Activated CD4-positive, alpha-beta memory T cell treated with anti-CD3 and anti-CD28 coated beads, Interleukin-2, amount 10 ng/mL, durations not matched to agents 7 days and 5 days (primary cell): Measurements from ENCODE around the gene UTY. TPM values are rescaled to one million over a fixed set of nuclear protein-coding genes. Genes with fewer than 3 reads are reported as not detected.
"Not testable (repeated sequence)": the region's sequence is repeated elsewhere in the genome, so short reads cannot be mapped to it uniquely, and the experiment has no call there.

Source experiments
- CTCF ChIA-PET: fragments of 350-600 bp; sonication (Branson Sonifier 250); formaldehyde crosslinking; loops from one replicate; lab custom pipeline; 2021; ENCODE audit warnings: antibody characterized with exemption, inconsistent platforms; lab: Charles Lee
- POLR2A ChIA-PET: fragments of 350-600 bp; sonication (Branson Sonifier 250); formaldehyde crosslinking; loops from one replicate; lab custom pipeline; 2021; ENCODE audit warnings: antibody characterized with exemption; lab: Charles Lee
- DNase-seq: peaks from one replicate; pipeline ENCODE4 v3.0.0-alpha.2; 2020
- H3K27ac Mint-ChIP-seq: one replicate; pipeline ENCODE4 v1.8.0; 2021; ENCODE audit warnings: mild to moderate bottlenecking, mixed read lengths
- H3K27me3 Mint-ChIP-seq: one replicate; pipeline ENCODE4 v1.8.0; 2021; ENCODE audit warnings: mixed read lengths
- H3K36me3 Mint-ChIP-seq: one replicate; pipeline ENCODE4 v1.8.0; 2021; ENCODE audit warnings: low read depth, mixed read lengths
- H3K4me1 Mint-ChIP-seq: one replicate; pipeline ENCODE4 v1.8.0; 2021; ENCODE audit warnings: mixed read lengths
- H3K4me3 Mint-ChIP-seq: one replicate; pipeline ENCODE4 v1.8.0; 2021; ENCODE audit warnings: mild to moderate bottlenecking, mixed read lengths
- H3K9me3 Mint-ChIP-seq: one replicate; pipeline ENCODE4 v1.8.0; 2021; ENCODE audit warnings: mixed read lengths
- total RNA-seq, 2 experiments: library from RNA; stranded (reverse); gene quantifications; one replicate each; pipeline ENCODE4 v1.2.3, GENCODE V29; 2021

UTY gene
- total RNA-seq, 2 experiments from 2014 or later: 26.0 to 27.0 TPM

DNA sequence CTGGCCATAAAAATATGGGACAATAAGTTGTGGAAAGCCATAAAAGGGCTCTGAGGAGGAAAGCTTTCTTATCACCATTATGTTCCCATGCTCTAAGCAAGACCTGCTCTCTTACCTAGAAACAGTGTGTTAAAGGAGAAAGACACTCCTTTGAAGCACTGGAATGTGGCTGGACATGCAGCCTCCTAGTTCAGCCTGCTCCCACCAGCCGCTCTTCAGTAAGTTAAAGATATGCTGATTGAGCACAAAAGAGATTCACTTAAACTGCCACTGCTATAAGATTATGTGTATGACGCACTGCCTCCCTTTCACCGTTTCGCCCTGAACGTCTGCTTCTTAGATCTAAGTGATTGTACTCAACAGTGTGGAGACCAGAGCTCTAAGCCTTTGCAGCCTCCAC is 146.0 kb downstream of the UTY start:
- DNase-seq: no peak
- Mint-ChIP-seq H3K4me3 (no peak overlapping the region), H3K27ac (no peak overlapping the region), H3K27me3 (no peaks in the 10 kb centered on the region), H3K4me1 (peaks cover 17% of the 10 kb centered on the region), H3K36me3 (peaks cover 49% of the 10 kb centered on the region), H3K9me3 (no peaks in the 10 kb centered on the region)
- POLR2A ChIA-PET: no interaction called here
- CTCF ChIA-PET: no interaction called here

DNA sequence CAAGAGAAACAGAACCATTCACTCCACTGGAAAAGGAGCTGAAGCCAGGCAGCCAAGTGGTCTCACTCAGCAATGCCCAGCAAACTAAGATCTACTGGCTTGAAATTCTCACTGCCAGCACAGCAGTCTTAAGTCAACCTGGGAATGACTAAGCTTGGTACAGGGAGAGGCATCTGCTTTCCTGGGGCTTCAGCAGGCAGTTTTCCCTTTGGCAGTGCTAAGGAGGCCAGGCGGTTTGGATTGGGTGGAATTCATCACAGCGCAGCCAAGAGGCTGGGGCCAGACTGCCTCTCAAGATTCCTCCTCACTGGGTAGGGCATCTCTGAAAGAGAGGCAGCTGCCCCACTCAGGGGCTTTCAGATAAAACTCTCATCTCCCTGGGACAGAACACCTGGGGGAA is 149.2 kb downstream of the UTY start:
- no peaks in the 10 kb centered on the region for H3K27me3 Mint-ChIP-seq
- no peaks in the 10 kb centered on the region for H3K9me3 Mint-ChIP-seq
- no peak overlapping the region for H3K4me3 Mint-ChIP-seq
- H3K36me3 Mint-ChIP-seq: peaks cover 46% of the 10 kb centered on the region
- H3K27ac Mint-ChIP-seq: no peak overlapping the region
- H3K4me1 Mint-ChIP-seq: peaks cover 19% of the 10 kb centered on the region
- ChIA-PET POLR2A (no interaction called here), CTCF (no interaction called here)
- no peak for DNase-seq

DNA sequence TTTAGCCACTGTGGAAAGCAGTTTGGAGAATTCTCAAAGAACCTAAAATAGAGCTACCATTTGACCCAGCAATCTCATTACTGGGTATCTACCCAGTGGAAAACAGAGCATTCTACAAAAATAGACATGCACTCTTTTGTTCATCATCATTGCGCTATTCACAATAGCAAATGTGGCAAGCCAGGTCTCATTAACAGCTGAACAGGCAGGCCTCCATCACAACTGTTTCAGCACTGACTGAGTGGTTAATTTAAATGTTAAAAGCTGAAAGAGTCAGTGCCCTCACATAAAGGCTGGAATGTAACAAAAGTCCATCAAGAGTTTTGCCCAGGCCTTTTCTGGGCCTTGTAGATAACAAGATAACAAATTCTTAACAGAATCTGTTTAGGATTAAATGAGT is 166.9 kb downstream of the UTY start:
- no peak for DNase-seq
- no peak overlapping the region for H3K27ac Mint-ChIP-seq
- ChIA-PET CTCF (no interaction called here), POLR2A (interaction anchor here (0.9 kb wide), 1 partner anchor 14 kb away, joined by 3 read pairs; no protein-coding TSS in a partner anchor)
- H3K9me3 Mint-ChIP-seq: peaks cover 2% of the 10 kb centered on the region
- peaks cover 7% of the 10 kb centered on the region for H3K4me1 Mint-ChIP-seq
- peaks cover 48% of the 10 kb centered on the region for H3K36me3 Mint-ChIP-seq
- no peaks in the 10 kb centered on the region for H3K27me3 Mint-ChIP-seq
- no peak overlapping the region for H3K4me3 Mint-ChIP-seq

DNA sequence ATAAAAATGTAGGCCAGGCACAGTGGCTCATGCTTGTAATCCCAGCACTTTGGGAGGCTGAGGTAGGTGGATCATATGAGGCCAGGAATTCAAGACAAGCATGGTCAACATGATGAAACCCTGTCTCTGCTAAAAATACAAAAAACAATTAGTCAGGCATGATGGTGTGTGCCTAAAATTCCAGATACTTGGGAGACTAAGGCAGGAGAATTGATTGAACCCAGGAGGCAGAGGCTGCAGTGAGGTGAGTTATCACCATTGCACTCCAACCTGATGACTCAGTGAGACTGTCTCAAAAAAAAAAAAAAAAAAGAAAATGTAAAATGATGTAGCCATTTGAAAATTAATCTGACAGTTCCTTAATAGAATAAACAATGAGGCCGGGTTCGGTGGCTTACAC is 171.9 kb downstream of the UTY start:
- CTCF ChIA-PET: no interaction called here
- H3K4me3 Mint-ChIP-seq: no peak overlapping the region
- POLR2A ChIA-PET: no interaction called here
- peaks cover 50% of the 10 kb centered on the region for H3K36me3 Mint-ChIP-seq
- no peaks in the 10 kb centered on the region for H3K27me3 Mint-ChIP-seq
- DNase-seq: no peak
- peaks cover 2% of the 10 kb centered on the region for H3K9me3 Mint-ChIP-seq
- no peak overlapping the region for H3K27ac Mint-ChIP-seq
- H3K4me1 Mint-ChIP-seq: peaks cover 17% of the 10 kb centered on the region

DNA sequence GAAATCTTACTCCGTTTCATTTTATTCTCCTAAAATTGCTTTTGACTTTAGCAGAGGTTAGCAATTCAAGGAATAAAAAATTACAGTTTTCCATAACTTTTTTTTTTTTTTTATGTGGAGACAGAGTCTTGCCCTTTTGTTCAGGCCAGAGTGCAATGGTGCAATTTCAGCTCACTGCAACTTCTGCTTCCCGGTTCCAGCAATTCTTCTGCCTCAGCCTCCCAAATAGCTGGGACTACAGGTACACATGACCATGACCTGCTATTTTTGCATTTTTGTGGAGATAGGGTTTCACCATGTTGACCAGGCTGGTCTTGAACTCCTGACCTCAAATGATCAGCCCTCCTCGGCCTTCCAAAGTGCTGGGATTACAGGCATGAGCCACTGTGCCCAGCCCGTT is 179.0 kb downstream of the UTY start:
- no peaks in the 10 kb centered on the region for H3K27me3 Mint-ChIP-seq
- ChIA-PET CTCF (no interaction called here), POLR2A (no interaction called here)
- H3K4me1 Mint-ChIP-seq: peaks cover 7% of the 10 kb centered on the region
- no peak overlapping the region for H3K27ac Mint-ChIP-seq
- peaks cover 38% of the 10 kb centered on the region for H3K36me3 Mint-ChIP-seq
- DNase-seq: no peak
- H3K4me3 Mint-ChIP-seq: no peak overlapping the region
- H3K9me3 Mint-ChIP-seq: no peaks in the 10 kb centered on the region

DNA sequence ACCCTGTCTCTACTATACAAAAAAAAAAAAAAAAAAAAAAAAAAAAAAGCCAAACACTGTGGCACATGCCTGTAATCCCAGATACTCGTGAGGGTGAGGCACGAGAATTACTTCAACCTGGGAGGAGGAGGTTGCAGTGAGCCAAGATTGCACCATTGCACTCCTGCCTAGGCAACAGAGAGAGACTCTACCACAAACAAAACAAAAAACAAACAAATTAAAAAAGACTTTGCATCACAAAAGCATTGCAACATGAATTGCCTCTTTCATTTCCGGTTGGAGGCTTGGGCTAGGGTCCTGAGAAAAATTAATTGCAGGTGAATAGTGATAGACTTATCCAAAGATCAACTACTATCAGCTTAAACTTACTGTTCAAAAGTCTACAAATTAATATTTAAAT is 180.4 kb downstream of the UTY start:
- H3K36me3 Mint-ChIP-seq: peaks cover 42% of the 10 kb centered on the region
- H3K4me1 Mint-ChIP-seq: peaks cover 3% of the 10 kb centered on the region
- H3K9me3 Mint-ChIP-seq: no peaks in the 10 kb centered on the region
- no peak overlapping the region for H3K4me3 Mint-ChIP-seq
- H3K27ac Mint-ChIP-seq: no peak overlapping the region
- H3K27me3 Mint-ChIP-seq: no peaks in the 10 kb centered on the region
- no peak for DNase-seq
- ChIA-PET CTCF (no interaction called here), POLR2A (no interaction called here)

DNA sequence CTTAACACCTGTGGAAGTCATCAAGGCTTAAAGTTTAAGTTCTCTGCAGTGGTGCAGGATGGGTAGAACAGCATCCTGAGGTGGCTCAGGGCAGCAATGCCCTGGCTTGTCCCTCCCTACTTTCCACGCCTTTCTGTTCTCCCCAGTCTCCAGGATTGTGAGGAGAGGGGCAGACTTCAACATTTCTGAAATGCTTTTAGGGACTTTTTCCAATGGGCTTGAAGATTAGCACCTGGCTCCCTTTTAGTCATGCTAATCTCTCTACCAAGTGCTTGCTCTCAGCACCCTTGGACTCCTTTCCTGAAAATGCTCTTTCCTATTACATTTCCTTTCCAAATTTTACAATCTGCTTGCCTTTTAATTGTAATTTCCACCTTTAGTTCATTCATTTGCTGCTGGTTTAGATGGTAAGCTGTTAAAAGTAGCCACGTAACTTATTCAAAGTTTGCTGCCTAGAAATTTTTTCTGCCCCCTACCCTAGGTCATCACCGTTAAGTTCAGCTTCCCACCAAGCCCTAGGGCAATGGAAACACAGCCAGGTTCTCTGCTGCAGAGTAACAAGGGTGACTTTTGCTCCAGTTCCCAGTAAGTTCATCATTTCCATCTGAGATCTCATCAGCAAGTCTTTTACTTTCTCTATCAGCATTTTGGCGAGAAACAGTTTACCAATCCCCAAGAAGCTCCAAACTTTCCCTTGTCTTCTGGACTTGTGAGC is 183.5 kb downstream of the UTY start:
- no peak overlapping the region for H3K27ac Mint-ChIP-seq
- ChIA-PET CTCF (no interaction called here), POLR2A (no interaction called here)
- no peaks in the 10 kb centered on the region for H3K9me3 Mint-ChIP-seq
- no peak for DNase-seq
- H3K27me3 Mint-ChIP-seq: no peaks in the 10 kb centered on the region
- H3K4me3 Mint-ChIP-seq: no peak overlapping the region
- H3K36me3 Mint-ChIP-seq: peaks cover 53% of the 10 kb centered on the region
- peaks cover 3% of the 10 kb centered on the region for H3K4me1 Mint-ChIP-seq

DNA sequence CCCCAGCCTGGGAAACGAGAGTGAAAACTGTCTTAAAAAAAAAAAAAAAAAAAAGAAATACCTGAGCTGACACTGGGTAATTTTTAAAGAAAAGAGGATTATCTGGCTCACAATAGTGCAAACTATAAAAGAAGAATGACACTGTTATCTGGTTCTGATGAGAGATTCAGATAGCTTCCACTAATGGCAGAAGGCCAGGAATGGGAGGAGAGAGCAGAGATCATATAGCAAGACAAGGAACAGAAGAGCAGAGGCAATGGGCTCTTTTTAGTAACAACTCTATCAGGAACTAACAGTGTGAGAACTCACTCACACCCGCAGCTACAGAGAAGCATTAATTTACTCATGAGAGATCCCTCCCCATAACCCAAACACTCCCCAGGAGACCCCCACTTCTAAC is 184.8 kb downstream of the UTY start:
- Mint-ChIP-seq H3K27me3 (no peaks in the 10 kb centered on the region), H3K9me3 (no peaks in the 10 kb centered on the region)

DNA sequence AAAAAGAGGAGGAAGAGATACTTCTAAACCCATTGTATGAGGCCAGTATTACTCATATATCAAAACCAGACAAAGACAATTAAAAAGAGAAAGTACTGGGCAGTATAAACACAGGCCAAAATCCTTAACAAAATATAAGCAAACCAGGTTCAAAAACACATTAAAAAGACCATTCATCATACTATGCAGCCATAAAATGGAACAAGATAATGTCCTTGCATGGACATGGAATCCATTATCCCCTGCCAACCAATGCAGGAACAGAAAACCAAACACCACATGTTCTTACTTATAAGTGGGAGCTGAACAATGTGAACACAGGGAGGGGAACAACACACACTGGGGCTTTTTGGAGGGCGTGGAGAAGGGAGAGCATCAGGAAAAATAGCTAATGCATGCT is 188.6 kb downstream of the UTY start:
- Mint-ChIP-seq H3K27ac (no peak overlapping the region), H3K36me3 (peaks cover 79% of the 10 kb centered on the region), H3K4me3 (no peak overlapping the region), H3K4me1 (no peaks in the 10 kb centered on the region), H3K27me3 (no peaks in the 10 kb centered on the region), H3K9me3 (peaks cover 4% of the 10 kb centered on the region)
- DNase-seq: no peak
- ChIA-PET POLR2A (no interaction called here), CTCF (no interaction called here)

More for the DNA sequence above, 184.8 kb downstream of the UTY start:
- CTCF ChIA-PET: no interaction called here
- Mint-ChIP-seq H3K36me3 (peaks cover 63% of the 10 kb centered on the region), H3K4me3 (no peak overlapping the region), H3K27ac (no peak overlapping the region), H3K4me1 (peaks cover 3% of the 10 kb centered on the region)
- DNase-seq: no peak
- POLR2A ChIA-PET: no interaction called here

DNA sequence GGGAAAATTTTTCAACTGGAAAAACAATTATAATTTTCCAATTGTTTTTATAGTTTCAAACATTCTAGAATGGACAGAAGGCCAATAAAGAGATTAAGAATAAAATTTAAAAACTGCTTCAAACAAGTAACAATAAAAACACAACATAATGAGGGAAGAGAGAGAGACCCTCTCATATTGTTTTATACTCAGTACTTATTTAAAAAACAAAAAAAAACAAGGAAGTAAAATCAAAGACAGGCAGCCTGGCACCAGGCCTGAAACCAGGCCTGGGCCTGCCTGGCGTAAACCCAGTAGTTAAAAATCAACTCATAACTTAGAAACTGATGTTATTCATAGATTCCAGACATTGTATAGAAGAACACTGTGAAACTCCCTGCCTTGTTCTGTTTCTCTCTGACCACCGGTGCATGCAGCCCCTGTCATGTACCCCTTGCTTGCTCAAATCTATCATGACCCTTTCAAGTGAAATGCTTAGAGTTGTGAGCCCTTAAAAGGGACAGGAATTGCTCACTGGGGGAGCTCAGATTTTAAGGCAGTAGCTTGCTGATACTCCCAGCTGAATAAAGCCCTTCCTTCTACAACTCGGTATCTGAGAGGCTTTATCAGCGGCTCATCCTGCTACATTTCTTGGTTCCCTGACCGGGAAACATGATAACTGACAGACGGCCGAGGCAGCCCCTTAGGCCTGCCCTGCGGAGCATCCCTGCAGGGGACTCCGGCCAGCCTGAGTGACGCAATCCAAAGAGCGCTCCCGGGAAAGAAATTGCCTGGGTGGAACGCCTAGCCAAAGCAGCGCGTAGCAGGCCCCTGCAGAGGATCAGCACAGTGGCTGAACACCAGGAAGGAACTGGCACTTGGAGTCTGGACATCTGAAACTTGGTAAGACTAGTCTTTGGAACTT is 197.4 kb downstream of the UTY start:
- H3K27me3 Mint-ChIP-seq, CTCF ChIA-PET, H3K4me1 Mint-ChIP-seq, DNase-seq, H3K27ac Mint-ChIP-seq, H3K9me3 Mint-ChIP-seq, POLR2A ChIA-PET, H3K4me3 Mint-ChIP-seq: not testable (repeated sequence)
- peaks cover 52% of the 10 kb centered on the region for H3K36me3 Mint-ChIP-seq

DNA sequence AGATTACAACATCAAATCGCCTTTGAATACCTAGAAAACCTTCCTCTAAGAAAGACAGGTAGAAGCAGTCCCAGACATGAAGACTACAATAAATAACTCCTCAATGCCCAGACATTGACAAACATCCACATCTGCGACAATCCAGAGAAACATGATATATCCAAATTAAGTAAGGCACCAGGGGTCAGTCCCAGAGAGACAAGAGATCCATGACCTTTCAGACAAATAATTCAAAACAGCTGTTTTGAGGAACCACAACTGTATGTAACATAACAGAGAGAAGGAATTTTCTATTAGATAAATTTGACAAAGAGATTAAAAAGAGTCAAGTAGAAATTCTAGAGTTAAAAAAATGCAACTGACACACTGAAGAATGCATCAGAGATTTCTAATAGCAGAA is 200.3 kb downstream of the UTY start:
- no peak for DNase-seq
- no peaks in the 10 kb centered on the region for H3K9me3 Mint-ChIP-seq
- no peak overlapping the region for H3K27ac Mint-ChIP-seq
- H3K27me3 Mint-ChIP-seq: no peaks in the 10 kb centered on the region
- ChIA-PET POLR2A (no interaction called here), CTCF (no interaction called here)
- no peak overlapping the region for H3K4me3 Mint-ChIP-seq
- H3K36me3 Mint-ChIP-seq: peaks cover 46% of the 10 kb centered on the region
- peaks cover 2% of the 10 kb centered on the region for H3K4me1 Mint-ChIP-seq

DNA sequence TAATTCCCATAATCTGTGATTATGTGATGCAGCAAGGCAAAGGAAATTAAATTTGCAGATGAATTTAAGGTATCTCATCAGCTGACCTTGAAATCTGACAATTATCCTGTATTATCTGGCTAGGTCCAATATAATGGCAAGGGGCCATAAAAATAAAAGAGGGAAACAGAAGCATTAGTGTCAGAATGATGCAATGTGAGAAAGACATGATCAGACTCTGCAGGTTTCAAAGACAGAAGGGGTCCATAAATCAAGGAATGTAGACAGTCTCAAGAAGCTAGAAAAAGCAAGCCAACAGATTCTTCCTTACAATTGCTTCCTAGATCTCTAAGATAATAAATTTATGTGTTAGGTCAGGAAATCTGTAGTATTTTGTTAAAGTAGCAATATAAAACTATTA is 208.1 kb downstream of the UTY start:
- CTCF ChIA-PET: no interaction called here
- no peaks in the 10 kb centered on the region for H3K9me3 Mint-ChIP-seq
- no peak overlapping the region for H3K27ac Mint-ChIP-seq
- no peaks in the 10 kb centered on the region for H3K27me3 Mint-ChIP-seq
- H3K4me1 Mint-ChIP-seq: peaks cover 3% of the 10 kb centered on the region
- H3K4me3 Mint-ChIP-seq: no peak overlapping the region
- POLR2A ChIA-PET: no interaction called here
- DNase-seq: no peak
- H3K36me3 Mint-ChIP-seq: peaks cover 47% of the 10 kb centered on the region

DNA sequence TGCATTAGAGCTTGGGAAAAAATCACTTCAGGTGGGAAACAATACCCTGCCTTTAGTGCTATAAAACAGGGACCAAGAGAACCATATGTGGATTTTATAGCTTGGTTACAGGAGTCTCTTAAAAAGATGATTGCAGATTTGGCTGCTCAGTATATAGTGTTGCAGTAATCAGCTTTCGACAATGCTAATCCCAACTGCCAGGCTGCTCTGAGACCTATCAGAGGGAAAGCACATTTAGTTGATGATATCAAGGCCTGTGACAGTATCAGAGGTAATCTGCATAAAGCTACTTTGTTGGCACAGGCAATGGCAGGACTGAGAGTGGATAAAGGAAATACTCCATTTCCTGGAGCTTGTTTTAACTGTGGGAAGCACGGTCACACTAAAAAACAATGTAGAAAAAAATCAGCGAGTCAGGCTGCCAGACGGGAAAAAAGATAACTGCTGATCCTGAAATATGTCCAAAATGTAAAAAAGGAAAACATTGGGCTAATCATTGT is 225.8 kb downstream of the UTY start:
- POLR2A ChIA-PET, H3K9me3 Mint-ChIP-seq, H3K27ac Mint-ChIP-seq, CTCF ChIA-PET, H3K4me1 Mint-ChIP-seq, H3K27me3 Mint-ChIP-seq, H3K4me3 Mint-ChIP-seq, DNase-seq: not testable (repeated sequence)
- peaks cover 38% of the 10 kb centered on the region for H3K36me3 Mint-ChIP-seq
